Ammon's horn (tissue), 1 donor: ENCODE measurements around the gene COL4A2.

Experiments
- DNase-seq: peaks from one replicate; pipeline ENCODE4 v3.0.0-alpha.2; 2016; ENCODE audit warnings: low spot score

The COL4A2 gene

DNA sequence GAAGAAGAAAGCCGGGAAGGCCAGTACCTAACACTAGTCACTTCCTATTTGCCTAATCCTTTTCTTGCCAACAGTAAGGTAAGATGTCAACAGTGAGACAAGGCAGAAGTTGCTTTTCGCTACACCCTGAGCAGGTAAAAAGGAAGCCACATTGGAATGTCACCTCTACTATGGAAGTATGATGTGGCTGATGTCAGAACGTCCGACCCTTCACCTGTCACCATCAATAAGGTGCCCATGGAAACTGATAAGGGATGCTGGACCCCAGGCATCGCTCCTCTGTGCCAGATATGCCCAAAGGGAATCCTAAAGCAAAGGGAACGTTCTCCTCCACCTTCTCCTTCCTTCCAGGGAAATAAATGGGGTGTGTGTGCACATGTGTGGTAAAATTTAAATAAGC lies 34.4 kb upstream of the COL4A2 start:
- DNase-seq = no peak

DNA sequence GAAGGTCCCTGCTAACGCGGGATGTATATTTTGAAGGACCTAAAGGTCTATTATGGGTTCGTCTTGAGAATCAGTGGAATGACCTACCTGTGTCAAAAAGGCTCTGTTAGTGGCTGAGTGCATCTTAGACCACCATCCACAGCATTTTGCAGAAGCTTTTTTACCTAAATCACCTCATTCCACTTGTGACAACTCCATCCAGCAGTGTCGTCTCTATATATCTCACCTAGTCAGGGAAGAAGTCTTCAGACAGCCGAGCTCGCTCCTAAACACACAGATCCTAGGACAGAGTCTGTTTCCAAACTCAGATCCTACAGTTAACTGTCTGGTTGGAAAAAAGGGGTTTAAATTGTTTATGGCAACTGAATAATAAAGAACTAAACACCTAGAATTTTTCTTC lies 33.8 kb upstream of the COL4A2 start:
- DNase-seq = no peak

DNA sequence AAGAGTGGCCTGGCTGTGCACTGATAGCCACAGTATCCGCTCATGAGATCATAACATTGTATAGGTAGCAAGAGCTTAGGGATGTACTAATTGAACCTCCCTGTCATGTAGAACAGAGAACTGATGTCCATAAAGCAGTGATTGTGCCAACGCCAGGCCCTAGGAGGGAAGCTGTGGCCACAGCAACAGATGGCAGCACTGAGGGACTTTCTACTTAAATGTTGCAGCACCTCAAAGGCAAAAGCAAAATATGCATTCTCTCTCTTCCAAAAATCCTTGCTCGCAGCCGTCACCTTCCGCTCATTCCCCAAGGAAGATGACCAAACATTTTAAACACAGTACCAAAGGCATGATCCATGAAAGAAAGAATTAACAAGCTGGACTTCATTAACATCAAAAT lies 32.4 kb upstream of the COL4A2 start:
- no peak for DNase-seq

DNA sequence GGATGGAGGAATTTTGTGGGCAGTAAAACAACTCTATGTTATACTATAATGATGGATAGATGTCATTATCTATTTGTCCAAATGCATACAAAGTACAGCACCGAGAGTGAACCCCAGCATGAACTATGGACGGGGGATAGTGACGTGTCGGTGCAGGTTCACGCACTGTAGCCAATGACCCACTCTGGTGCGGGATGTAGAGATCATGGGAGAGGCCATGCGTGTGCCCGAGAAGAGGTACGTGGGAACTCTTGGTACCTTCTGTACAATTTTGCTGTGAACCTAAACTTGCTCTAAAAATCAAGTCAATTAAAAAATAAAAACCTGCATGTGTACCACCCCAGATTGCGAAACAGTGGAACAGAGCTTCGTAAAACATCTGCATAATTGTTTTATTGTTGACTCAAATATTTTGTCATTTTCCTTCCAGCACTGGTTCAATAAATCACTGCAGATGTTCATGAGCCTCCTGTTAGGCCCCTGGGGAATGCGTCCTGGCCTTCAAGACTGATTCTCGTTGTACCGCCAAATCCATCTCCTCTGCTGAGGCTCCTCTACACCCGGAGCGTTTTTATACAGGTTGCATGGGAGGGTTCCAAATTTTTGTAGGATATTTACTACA lies 31.0 kb upstream of the COL4A2 start:
- no peak for DNase-seq

DNA sequence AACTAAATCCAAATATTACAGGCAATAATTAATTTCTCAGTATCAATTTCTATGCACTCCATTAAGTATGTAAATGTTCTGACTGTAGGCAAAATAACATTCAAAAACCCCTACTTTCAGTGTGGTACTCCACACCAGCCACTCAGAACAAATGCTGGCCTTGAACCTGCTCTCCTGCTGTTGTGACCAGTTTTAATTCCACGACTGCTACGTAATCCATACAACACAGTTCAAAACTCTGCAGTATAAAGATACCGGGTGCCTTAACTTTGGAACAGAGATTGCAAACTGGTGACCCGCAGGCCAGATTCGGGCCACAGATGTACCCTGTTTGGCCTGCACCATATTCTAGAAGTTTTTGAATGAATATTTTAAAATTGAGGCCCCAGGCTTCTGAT lies 30.5 kb upstream of the COL4A2 start:
- no peak for DNase-seq

DNA sequence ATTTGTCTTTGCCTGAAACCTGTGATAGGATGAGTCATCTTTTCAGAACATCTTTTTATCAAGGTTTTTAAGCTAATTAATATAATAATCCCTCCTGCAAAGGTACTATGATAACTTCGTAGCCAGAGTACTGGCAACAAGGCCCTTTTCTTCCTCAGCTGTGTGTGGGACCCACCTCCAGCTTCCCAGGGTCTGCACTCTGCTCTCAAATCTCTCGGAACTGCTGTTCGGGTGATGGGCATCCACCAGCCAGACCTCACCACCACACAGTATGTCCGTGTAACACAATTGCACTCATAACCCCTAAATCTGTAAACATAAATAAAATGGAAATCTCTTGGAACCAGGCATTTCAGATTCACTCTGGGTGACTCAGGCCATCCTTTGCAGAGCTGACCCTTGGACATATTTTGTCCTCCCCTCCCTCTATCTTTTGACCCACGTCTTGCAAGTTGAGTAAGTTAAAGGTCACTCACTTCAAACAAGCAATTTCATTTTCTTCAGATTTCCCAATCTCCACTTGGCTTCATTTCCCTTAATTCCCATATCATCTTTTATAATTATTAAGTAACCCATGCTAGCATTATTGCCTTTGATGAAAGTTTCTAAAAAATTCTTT lies 29.6 kb upstream of the COL4A2 start:
- DNase-seq = no peak

DNA sequence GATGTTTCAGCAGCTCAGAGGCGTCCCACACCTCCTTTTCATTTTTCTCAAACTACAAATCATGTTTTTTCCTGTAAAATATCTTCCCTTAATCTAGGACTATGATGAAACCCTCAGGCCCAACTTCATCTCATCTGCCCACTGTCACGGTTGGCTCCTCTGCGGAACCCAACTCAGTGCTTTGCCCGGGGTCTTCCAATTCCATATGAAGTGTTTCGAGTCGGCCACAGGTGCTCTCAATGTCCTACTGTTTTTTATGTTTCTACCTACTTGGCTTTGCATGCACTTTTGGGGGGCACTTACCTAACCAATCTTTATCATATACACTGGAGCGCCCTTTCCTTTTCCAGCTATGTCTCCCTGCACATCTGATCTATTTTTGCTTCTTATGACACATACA lies 28.2 kb upstream of the COL4A2 start:
- DNase-seq = no peak

DNA sequence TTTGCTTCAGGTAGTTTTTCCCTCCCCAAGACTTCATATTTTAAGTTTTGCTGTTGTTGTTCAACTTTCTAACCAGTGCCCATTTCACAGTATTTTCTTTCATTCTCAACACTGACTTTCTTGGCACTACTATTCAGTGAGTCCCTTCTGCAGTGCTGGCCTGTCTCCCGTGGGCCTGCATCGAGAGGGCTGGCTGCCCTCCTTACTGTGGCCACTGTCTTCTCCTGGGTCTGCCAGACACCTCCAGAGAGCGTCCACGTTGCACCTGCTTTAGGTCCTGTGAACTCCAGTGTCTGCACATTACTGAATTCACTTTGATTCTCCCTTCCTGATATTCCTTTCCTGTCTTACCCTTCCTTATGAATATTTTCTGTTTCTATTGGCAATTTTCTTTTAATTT lies 27.4 kb upstream of the COL4A2 start:
- no peak for DNase-seq

DNA sequence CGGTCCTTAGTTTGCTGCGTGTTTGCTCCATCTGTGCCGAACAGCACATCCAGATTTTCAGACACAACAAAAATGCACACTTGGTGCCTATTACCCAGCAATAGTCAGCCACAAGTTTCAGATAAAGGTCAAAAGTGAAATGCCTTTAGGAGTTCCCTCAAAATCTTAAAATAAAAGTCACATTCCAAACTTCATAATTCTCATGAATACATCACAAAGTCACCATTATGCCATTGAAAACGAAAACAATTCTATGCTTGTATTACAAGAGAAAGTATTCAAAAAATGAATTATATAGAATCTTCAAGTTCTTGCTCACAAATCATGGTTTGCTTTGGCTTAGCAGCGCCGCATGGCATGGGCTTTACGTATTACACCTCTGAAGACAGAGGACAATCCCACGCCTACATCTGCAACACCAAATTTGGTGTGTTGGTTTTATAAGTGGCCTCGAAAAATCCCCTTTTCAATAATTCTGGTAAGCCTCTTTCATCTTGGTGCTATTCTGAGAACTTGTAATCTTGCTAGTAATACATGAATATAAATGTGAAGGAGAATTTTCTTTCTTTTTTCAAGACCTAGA lies 26.8 kb upstream of the COL4A2 start:
- no peak for DNase-seq

DNA sequence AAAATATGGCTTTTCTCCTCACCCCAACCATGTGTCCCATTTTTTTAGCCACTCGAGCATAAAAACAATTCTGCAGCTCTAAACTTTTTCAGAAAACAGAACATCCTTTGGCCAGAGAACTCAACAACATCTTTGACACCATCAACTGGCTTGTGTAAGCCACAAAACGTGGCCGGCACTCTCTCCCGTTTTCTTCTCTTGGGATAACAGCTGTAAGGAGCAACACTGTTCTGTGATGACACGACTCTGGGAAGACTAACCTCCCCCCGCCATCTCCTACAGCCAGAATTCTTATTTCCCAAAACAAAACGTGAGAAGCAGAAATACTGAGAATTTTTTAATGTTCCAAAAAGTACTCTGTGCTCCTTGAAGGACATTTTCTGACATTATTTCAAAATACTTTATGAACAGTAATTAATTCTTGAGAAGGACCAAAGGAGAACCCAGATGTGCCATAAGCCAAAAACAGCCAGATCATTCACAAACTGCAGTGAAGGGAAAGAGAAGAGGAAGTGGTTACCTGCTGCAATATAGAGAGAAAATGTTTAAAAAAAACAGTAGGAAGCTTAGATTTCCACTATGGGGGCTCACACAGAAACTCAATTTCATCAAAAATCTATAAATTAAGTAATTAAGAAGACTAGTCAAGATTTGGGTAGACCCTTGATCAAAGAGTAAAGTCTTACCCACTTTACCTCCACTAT lies 25.9 kb upstream of the COL4A2 start:
- no peak for DNase-seq

DNA sequence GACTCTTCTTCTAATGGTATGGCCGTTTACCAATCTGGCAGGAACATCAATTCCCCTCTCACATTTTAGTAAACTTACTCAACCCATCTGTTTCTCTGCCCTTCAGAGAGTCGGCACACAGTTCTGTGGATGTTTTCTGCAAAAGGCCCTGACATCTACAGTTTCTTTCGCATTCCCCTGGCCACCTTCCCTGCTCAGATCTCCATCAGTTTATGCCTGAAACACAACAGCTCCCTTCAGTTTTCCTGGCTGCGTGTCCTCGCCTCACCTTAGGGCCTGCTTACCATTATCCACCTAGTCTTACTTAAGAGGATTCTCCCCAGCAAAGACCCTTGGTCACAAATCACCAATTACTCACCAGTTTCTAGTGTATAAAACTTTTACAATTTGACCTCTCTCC lies 25.3 kb upstream of the COL4A2 start:
- DNase-seq = no peak

DNA sequence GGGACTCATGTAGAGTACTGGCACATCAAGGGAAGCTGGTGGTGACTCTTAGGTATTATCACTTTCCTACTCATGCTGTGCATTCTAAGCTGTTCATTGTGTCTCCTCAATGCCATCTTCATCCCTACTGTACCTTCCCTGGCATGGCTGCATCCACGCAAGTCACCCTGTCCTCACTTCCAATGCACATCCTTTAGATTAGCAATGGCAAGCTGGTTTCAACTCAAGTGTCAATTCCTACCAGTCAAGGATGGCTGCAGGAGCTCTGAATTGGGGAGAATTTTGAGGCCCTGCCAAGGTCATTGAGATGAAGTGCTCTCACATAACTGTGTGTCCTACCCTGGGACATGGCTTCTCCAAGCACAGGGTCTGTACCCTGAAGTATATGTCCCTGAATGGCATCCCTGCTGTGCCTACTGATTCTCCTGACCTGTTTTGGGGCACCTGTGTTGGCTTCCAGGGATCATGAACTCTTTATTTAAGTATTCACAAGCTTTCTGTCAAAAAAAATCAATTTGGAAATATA lies 24.7 kb upstream of the COL4A2 start:
- DNase-seq = no peak

DNA sequence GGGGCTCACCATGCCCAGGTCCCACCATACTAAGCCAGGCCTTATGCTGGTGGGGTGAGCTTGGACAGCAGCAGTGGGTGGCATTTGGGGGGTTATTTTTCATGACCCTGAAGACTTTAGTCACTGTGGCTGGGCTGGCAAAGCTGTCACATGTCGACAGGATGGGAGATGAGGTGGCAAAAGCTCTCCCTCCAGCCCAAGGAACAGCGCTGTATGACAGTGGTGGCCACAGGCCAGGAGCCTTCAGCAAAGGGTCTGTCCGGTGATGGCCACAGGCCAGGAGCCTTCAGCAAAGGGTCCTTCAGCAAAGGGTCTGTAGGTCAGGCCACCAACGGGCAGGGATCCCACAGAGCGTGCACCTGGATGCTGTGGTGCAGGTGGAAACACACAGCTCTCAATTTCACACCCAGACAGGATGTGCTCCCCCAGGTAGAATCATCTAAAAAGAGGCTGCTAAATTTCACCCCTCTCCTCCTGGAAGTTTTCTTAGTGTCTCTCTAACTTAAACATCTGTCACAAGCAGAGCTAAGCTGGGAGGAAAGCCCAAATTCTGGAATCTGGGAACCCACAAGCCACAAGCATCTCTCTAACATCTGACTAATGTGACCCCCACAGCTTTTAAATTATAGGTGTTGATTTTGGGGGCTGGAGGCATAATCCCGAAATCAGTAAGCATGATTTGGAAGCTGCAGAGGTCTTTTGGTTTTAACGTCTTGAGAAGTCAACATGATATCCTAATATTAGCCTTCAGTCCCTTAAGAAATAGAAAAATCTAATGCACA lies 23.2 kb upstream of the COL4A2 start:
- no peak for DNase-seq

DNA sequence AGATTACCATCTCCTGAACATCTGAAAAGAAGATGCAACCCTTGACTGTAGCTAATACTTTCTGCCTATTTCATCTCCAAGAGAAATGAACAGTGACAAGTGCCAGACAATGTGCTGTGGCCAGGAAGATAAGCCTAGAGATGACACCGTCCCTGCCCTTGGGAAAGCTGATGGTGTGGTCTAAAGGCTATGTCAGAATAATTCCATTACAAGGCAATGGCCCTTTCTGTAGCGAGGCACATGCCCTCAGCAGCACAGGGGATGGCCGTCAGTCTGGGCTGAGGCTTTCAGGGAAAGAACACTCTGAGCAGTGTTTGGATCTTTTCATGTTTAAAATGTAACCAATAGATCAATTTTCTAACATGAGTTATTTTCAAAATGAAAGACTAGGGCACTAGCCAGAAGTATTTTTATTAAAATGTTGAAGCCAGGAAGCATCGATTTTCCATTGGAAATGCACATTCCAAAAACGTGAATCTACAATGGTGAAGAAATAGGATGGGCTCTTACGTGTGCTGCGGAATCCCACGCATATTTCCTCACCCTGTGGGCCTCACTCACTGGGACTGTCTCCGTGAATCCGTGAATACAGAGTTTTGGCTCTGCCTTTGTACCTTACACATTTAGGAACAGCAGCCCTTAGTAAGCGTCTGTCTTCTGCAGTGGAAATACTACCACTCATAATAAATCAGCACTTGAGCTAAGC lies 22.2 kb upstream of the COL4A2 start:
- no peak for DNase-seq

DNA sequence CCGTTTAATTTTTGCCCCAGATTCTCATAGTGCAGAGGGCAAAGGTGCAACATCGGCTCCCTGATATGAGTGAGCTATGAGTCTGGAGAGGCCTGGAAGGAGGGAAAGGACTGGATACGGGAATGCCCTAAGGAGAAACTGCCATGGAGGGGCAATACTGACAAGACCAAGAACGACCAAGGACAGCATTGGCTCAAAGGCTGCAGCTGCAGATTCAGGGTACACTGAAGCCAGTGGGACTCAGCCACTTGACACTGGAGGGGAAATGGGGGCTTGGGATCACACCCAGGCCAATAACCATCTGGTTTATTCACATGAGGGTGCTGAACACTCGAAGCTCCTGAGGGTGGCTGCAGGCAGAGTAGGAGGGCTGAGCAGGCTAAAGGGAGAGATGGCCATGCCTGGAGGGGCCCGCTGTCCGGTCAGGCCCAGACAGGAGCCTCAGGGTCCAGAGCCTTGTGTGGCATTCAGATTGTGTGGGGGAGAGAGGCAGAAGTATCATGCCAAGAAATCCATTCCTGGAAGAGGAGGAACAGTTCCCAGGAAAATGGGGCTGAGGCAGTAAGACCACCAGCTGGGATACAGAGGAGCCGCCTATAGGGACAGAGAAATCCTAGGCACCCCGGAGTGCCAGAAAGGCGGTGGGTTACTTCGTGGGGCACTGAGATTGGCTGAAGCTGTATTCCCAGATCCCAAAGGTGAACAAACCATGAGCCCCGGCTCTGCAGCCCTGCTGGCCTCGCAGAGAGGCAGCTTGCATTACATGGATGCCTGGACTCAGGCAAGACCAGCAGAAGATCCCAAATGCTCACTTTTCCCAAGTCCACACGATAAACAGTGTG lies 20.9 kb upstream of the COL4A2 start:
- no peak for DNase-seq

DNA sequence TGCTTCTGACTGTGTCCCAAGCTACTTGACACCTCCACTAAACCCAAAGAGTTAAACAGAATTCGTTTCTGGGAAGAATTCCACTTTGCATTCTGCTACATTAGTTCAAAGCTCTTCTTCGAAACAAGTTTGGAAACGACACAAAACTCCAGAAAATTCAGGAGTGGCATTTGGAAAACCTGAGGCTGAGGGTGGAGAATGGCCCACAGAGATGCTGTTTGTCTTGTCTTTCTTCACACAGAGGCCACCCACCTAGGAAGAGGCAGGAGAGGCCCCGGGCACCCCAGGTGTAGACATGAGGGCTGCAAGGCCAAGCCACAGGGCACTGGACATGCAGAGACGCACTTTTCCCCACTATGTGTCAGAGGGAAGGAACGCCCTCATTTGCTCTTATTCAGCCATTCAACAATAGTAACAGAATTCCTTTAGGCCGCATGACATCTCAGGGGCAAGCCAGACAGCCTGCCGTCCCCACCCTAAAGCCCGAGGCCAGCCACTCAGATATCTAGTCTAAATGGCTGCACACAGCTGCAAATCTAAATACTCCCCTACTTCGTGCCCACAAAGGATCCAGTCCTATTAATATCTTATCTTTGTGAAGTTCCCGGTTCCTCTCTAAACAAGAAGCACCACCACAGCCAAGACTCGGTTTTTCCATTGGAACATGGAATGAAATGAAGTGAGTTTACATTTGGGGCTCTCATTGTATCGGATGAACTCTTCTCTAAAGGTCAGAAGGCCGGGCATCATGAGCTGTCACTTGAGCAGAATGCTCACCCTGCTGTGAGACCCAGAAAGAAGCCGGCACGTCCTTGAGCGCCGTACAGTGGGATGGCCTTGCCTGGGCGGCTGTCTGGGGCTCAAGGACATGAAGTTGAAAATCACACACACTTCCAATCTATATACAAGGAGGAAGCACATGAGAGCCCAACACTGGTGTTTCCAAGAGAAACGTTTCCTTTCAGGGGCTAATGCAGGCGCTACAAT lies 20.0 kb upstream of the COL4A2 start:
- no peak for DNase-seq

DNA sequence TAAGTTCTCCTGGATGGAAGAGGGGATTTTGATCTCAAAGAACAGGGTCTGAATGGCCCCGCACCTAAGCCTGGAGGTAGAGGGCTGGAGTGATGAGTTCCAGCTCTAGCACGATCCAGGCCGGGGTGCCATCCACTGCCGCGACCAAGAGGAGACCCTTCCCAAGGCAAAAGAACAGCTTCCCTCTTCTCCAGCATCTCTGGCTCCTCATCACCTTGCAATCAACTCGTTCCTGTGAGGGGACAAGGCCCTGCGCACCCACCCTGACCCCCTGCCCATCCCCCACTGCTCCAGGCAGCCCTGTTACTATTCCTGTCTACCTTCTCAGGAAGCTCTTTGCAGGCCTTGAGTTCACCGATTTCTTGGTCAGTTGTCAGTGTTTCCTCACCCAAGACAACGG lies 17.9 kb upstream of the COL4A2 start:
- DNase-seq = no peak

DNA sequence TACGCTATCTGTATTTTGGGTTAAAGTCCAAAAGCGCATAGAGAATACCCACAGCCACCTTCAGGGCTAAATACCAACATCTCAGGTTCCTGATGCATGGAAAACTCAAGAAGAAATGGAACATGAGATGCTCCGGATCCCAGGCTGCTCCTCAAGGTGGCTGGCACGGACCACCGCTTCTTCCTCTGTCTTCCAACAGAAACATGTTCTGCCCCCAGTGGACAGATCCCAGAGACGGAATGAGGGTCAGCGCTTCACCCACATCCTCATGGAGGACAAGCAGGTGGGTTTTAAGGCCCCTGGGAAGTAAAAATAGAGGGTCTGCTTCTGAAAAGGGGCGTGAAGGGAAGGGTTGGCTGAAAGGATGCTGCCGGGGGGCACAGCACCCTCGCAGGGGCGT lies 17.4 kb upstream of the COL4A2 start:
- DNase-seq = no peak

DNA sequence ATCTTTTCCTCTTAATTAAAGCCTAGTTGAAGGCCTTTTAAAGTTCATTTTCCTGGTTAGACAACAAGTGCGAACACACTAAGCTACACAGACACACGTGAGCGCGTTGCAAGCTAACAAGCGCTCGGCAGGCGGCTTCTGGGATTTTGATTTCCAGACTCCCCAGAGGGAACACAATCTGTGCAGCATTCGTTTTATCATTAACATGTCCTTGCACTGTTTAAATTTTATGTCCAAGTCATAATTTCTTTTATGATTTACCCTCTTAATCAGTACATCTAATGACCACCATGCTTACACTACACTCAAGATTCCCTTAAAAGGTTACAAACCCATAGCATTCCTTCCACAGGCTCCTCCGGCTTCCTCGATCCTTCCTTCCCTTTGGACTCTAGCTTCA lies 16.9 kb upstream of the COL4A2 start:
- no peak for DNase-seq

DNA sequence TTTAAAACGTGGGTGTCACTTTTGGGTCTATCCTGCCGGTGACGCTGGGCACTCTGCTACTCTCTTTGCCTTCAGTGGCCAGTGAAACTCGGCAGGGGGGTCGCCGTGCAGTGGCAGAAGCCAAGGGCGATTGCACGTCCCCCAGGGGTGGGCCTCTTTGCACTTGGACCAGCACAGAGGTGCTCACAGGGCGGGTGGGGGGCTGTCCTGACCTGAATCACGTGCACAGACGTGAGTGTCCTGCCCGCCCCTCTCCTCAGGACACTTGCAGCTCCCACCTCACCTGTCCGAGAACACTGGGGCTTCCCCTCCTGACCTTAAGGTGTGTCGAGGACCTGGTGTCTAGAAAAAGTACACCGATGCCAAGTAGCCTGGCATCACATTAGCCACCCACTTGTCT lies 16.3 kb upstream of the COL4A2 start:
- DNase-seq = no peak
